Body of pancreas (tissue), 4 donors: Measurements from ENCODE around the gene GPN1.

Experiments used
- CTCF ChIP-seq, 7 experiments: fragments of 450-650 bp in 4 of 7; fragments of 200-600 bp in 3 of 7; sonication (generic) in 3 of 7; IDR thresholded peaks; one replicate each; pipeline ENCODE4 v1.5.1; 2016 to 2019; ENCODE audit warnings: antibody characterized with exemption in 7 of 7
- POLR2A ChIP-seq, 3 donors: fragments of 450-650 bp; IDR thresholded peaks; one replicate each; pipeline ENCODE4 v1.6.1; 2016; ENCODE audit warnings: antibody characterized with exemption in 3 of 3, mild to moderate bottlenecking in 2 of 3

- TF ChIP-seq CTCF (IDR thresholded peaks at IDR 0.05) (no peak), POLR2A (IDR thresholded peaks at IDR 0.05) (no peak)
These were observed 11.9 kb downstream of the GPN1 start for GRCh38 chr2:27640722-27641245.
